OCI-M1 (cell line): ENCODE results near the gene NUP210L.
A peak's percentile ranks its signal among the peaks of the same experiment; 100 is the strongest.
"Not testable (repeated sequence)": the region's sequence is repeated elsewhere in the genome, so short reads cannot be mapped to it uniquely, and the experiment has no call there.

Experiments
- DNase-seq: peaks from one replicate; lab custom pipeline; 2025; lab: John Stamatoyannopoulos, UW

The NUP210L gene

DNA sequence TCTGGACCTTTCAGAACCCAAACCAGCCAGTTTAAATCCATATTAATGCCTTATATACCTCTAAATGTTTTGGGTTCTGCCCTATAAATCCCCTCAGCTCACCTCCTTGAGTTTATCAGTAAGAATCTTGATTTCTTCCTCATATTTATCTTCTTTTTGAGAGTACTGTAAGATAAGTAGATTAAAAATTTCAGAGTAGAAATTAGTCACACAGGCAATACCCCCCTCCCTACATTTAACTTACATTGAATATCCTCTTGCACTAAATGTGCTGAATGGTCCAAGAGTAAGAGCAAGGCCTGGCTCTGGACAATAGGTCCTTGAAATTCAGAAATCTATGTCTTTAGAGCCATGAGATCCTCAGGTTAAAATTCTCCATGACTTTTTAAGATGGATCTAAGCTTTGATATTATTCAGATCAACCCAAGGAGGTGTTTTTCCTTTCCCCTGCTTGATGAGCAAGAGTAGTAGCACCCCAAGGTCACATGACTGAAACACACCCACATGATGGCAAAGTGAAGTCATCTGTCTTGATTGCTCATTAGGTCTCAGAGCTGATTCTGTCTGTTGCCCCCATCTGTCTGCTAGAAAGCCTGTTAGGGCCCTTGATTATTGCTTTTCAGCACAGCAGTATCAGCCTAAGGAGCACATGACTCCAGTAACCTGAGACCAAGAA, 15.8 kb upstream of the NUP210L start:
- no peak for DNase-seq

DNA sequence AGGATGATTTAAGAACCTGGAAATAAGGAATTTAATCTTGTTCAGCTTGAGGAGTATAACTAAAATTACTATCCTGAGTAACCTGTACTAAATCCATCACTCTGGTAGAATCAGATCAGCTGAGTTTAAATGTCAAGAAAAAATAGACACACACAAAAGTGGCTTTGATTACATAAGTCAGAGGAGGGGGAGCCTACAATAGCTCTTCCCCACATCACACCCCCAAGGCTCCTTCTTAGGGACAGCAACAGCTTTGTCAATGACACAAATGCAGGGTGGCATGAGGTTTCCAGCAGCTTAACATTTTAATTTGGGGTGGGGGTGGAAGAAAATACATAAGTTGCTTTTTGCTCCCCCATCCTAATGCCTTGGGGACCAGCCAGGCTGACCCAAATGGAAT, 12.6 kb upstream of the NUP210L start:
- no peak for DNase-seq

DNA sequence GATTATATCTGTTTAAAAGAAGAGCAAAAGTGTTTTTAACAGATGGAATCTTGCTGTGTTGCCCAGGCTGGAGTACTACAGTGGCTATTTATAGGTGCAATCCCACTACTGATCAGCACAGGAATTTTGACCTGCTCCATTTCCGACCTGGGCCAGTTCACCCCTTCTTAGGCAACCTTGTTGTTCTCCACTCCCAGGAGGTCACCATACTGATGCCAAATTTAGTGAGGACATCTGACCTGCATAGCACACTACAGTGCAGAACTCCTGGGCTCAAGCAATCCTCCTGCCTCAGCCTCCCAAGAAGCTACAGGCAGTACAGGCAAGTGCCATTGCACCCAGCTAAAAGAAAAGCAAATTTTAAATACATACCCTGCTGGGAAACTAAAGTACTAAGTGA, 11.3 kb upstream of the NUP210L start:
- no peak for DNase-seq

DNA sequence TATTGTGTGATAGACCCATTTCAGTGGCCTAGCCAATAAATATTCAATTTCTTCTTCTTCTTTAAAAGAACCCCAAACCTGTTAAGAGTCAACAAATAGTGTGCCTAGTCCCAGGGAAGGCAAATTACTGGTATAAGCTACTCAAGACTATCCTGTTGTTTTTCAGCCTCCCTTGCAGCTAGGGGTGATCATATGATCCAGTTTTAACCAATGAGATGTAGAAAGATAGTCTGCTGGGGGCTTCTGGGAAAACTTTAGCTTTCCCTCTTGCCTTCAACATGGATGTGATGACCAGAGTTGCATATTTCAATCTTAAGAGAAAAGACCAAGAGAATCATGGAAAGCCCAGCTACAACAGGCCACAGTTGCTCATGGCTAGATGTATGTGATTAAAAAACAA, 4.7 kb upstream of the NUP210L start:
- DNase-seq, result peak; percentile 48

DNA sequence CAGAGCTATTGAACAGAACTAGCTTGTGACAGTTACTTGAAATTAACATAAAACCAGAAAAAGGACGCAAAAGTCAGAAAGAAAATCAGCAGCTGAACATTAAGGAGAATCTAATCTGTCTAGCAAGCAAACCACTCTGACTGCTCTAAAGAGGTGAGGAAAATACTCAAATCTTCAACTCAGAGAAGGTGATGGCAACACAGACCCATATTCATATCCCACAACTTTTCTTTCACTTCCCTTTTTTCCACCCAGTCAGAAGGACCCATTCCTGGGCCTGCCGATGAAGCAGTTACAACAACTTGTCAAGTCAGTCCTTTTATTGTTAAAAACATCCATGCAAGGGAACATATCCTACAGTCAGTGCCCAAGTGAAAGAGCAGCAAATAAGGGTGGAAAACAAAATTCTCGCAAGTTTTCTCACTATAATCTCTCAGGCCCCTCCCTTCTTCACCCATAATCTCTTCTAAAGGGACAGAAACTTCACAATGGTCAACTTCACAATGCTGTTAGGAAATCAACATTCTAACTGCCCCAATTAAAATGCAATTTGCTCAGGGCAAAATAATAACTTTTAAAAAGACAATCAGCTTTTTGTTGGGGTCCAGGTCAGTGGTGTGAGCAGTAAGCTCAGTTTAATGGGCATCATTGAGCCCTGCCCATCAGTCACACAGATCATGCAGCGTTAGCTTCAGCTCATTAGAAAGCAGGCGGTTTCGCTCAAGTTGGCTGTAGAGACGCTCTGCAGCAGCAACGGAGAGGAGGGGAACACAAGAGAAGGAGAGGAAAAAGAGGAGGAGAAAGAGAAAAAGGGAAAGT, 3.6 kb upstream of the NUP210L start:
- DNase-seq, result peak; percentile 84

DNA sequence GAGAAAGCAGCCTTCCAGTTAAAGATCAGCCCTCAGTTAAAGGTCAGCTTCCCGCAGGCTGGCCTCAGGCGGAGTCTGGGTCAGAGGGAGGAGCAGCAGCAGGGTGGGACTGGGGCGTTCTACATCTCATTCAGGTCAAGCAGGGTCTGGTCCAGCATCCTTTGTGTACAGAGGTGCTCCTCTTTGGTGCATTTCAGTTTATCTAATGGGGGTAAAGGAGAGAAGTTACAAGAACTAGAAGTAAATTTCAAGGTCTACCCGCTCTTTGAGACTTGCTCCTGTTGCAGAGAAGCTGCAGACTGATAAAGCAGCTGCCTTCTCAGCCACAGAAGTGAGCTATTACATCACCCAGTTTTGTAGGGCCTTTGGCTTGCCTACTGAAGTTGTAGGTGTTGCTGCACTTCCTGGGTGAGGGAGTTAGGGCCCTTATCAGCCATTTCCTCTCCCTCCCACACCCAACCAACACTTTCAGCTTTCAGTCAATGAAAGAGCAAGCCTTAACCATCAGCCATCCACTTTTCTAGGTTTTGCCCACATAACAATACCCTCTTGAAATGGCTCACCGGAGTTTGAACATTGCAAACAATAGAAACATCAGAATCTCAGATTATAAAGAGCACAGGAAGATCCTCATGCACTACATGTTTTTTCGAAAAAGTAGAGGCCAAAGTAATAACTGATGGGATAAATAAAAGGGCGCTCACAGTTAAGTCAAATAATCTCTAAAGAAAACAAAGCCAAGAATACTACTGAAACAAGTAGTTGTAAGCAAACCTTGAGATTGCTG, 2.8 kb upstream of the NUP210L start:
- DNase-seq, result peak; percentile 98

DNA sequence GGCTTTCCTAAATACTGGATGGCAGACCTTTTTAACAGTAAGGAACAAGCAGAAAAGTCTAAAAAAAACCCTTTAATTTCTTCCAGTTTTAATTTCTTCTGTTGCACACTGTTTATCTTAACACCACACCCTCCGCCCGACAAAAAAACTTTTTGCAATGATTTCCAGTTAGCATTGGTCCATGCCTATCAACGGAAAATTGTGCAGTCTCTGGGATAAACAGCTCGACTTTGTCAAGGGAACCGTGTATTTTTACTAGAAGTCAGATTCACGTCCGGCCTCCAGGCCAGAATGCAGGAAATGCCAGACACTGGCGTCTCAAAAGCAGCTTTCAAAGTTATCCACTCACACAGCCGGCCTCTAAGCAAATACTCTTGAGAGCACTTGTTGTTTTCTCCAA, 378 bp upstream of the NUP210L start:
- DNase-seq, result no peak

DNA sequence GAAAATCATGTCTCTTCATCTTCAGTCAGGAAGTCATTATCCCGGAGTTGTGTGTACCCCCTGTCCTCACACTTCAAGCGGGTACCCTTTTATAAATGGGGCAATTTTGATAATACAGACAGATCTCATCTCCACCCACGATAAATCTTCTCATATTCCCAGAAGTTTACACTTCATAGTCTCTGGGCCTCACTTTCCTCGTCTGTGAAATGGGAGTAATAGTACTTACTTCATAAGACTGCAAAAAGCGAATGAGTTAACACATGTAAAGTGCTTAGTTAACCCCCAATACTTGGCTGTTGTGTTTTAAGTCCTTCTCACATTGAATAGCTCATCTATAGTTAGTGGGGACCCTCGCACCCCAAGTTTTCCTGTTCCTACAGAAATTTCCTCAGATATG, 820 bp downstream of the NUP210L start:
- no peak for DNase-seq

DNA sequence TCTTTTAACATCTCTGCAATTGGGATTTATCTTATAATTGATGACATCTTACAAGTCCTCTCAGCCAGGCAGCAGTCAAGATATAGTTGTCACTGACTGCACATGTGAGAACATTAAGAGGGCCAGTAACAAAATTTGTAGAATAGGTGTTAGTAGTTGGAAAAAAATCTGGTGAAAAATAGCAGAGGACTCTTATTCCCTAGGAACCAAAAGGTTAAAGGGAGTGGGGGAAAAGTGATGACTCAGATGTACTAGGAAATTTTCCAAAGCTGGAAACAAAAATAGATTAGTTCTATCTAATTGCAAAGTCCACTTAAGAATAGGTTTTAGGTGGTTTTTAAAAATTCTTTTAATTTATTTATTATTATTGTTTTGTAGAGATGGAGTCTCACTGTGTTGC, 3.6 kb downstream of the NUP210L start:
- no peak for DNase-seq

DNA sequence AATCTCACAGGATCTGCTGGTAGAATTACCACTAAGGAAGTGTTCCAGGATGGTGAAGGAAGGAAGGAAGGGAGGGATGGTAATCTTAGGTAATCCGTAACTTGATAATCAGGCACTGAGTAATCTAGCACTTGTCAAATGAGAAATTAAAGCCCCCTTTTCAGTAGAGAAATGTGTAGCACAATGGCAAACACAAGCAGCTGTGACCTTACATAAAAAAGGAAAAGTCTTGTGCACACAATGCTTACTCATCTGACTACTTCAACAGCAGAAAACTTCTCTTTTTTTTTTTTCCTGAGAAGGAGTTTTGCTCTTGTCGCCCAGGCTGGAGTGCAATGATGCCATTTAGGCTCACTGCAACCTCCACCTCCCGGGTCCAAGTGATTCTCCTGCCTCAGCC, 6.1 kb downstream of the NUP210L start:
- DNase-seq, result peak; percentile 73

DNA sequence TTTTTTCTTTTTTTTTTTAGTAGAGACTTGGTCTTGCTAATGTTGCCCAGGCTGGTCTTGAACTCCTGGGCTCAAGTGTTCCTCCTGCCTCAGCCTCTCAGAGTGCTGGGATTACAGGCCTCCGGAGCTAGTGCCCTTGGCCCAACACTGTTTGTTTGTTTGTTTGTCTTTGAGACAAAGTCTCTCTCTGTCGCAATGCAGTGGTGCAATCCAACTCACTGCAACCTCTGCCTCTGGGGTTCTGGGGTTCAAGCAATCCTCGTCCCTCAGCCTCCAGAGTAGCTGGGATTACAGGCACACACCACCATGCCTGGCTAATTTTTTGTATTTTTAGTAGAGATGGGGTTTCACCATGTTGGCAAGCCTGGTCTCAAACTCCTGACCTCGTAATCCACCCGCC, 7.4 kb downstream of the NUP210L start:
- not testable (repeated sequence) for DNase-seq

DNA sequence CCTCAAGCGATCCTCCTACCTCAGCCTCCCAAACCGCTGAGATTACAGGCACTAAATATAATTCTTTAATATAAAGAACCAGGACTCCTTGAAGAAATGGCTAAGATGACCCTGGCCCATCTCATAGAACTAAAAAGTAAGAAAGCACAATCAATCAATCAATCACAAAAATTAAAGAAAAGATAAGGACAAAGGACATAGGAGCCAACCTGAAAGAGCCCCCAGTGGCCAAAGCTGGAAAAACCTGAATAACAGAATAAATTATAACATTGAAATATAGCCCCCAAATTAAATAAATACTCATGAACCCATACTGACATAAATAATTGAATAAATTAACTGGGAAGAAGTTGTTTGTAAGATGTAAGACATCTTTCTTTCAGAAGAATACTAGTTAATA, 8.9 kb downstream of the NUP210L start:
- DNase-seq, result peak; percentile 37

DNA sequence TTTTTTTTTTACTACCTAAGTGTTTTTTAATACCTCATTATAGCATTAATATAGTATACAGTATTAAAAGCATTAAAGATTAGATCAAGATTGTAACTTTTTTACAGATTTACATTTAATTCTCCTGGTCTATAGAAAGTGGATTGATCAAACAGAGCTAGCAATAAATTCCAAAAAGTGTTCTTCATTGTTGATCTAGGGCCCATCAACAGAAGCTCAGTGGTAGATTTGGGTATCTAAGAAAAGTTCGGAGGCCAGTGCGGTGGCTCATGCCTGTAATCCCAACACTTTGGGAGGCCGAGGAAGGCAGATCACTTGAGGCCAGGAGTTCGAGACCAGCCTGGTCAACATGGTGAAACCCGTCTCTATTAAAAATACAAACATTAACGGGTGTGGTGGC, 12.5 kb downstream of the NUP210L start:
- no peak for DNase-seq

DNA sequence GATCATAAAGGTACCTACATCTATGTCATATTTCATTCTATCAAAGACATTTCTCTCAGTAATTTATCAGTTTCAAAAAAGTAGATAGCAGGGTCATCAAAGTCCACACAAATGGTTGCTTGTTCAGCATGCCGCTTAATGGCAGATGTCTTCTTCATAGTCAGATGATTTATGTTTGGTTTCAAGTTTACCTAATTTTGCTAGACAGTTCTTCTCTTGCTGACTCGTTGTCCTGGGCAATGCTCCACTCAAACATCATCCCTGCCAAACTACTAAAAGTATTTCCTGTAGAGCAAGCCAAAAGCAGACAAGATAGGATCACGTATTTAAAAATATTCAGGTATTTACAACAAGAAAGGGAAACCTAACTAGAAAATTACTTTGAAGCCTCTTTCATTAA, 13.6 kb downstream of the NUP210L start:
- DNase-seq, result no peak

DNA sequence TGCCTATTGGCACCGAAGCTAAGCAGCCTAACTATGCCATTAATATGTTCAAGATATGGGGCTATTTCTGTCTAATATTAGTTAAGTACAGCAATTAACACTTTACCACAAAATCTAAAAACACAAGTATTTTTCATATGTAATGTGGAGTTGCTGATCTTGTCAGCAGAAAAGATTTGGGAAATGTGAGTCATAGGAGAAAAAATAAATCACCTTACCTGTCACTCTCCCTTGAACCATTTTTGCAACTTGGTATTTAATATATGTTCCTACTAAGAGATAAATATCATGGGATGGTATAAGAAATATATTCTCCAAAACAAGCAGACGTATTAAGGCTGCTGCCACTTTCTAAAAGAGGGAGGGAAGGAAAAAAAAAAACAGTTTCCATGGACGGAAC, 17.0 kb downstream of the NUP210L start:
- DNase-seq, result no peak

DNA sequence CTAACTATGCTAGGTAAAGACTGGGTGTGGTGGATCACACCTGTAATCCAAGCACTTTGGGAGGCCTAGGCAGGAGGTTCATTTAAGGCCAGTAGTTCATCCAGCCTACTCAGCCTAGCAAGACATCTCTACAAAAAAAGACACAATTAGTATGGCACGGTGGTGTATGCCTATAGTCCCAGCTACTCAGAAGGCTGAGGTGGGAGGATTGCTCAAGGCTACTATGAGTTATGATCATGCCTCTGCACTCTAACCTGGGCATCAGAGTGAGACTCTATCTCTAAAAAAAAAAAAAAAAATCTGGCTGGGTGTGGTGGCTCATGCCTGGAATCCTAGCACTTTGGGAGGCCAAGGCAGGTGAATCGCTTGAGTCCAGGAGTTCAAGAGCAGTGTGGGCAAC, 21.6 kb downstream of the NUP210L start:
- no peak for DNase-seq

DNA sequence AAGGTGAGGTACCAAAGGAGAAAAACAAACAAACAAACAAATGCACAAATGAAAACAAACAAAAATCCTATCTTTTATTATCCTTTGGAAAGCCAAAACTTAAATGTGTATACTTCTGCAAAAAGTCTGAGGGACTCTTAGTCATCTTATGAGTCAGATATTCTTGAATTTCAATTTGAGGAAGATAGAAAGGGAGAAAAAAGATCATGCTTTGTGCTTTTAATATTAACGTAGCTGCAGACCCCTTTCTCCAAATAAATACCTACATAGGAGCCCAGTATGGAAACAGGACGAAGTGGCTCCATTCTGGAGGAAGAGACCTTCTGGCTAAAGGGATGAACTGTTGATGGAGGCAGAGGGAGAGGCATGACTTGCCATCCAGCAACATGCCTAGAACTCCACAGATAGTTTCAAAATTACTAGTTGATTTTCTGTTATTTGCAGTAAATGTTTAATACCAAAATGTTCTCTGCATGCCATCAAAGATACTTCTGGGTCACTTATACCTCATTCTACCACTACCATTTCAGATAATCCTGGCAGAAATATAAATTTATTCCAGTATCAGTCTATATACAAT, 25.4 kb downstream of the NUP210L start:
- DNase-seq, result peak; percentile 34

DNA sequence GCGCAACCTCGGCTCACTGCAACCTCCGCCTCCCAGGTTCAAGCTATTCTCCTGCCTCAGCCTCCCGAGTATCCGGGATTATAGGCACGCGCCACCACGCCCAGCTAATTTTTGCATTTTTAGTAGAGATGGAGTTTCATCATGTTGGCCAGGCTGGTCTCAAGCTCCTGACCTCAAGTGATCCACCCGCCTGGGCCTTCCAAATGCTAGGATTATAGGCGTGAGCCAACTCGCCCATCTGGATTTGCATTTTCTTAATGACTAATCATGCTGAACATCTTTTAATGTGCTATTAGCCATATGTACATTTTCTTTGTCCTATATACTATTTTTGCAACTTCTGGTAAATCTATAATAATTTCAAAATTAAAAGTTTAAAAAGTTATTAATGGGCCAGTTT, 31.7 kb downstream of the NUP210L start:
- not testable (repeated sequence) for DNase-seq

DNA sequence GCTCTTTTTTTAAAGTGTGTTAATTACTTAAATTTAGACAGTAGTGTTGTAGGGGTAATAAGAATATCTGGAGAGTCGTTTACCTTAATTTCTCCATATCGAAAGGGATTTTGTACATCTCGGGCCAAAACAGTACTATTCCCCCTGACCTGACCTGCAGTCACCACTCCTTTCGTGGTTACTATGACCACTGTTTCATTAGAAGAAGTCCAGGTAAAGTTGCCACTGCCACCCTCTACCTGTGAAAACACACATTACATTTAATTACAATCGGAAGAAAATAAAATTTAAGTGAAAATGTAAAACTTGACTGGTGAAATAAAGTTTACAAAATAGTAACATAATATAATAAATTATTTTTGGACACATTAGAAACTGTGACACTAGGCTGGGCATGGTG, 37.2 kb downstream of the NUP210L start:
- no peak for DNase-seq

DNA sequence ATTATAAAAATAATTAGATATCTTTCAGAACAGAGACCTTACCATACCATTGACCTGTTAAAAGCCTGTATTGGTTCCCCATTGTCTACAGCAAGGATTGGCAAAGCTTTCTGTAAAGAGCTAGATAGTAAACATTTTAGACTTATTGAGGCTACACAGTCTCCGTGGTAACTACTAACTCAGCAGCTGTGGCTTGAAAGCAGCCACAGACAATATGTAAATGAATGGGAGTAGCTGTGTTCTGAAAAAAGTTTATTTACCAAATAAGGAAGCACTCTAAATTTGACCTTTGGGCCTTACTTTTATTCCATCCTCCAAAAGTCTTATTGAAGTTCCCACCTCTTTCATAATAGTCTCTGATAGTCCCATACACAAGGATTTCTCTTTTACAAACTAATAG, 39.7 kb downstream of the NUP210L start:
- peak; percentile 38 for DNase-seq

DNA sequence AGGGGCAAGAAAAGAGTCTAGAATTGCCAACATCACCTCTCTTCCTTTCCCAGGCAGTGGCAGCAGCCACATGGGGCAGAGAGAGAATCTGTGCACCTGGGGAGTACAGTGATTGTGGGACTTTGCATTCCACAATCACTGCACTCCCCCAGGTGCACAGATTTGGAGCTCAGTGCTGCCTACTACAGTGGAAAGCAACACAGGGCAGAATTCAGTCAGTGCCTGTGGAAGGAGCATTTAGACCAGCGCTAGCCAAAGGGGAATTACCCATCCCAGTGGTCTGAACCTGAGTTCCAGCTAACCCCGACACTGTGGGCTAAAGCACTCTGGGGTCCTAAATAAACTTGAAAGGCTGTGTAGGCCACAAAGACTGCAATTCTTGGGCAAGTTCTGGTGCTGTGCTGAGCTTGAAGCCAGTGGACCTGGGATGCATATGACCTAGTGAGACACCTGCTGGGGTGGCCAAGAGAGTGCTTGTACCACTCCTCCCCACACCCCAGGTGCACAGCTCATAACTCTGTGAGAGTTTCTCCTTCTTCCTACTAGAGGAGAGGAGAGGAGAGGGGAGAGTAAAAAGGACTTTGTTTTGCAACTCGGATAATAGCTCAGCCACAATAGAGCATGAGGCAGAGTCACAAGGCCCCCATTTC, 50.3 kb downstream of the NUP210L start:
- no peak for DNase-seq

DNA sequence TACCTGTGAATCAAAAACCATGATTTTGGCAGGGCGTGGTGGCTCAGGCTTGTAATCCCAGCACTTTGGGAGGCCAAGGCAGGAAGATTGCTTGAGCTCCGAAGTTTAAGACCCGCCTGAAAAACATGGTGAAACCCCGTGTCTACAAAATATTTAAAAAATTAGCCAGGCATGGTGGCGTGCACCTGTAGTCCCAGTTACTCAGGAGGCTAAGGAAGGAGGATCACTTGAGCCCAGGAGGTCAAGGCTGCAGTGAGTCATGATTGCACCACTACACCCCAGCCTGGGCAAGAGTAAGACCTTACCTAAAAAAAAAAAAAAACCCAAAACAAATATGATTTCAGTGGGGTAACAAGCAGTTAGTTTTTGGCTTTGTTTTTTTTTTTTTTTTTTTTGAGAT, 54.7 kb downstream of the NUP210L start:
- DNase-seq, result not testable (repeated sequence)
